B cell (primary cell): ENCODE data around the gene KHDC3L. TPM values are rescaled to one million over a fixed set of nuclear protein-coding genes. Genes with fewer than 3 reads are reported as not detected.
"Not testable (repeated sequence)": the region's sequence is repeated elsewhere in the genome, so short reads cannot be mapped to it uniquely, and the experiment has no call there.

Source experiments
- ATAC-seq: fragments of 200-7000 bp; cut with Tn5 transposase; one replicate; pipeline ENCODE4 v1.10.0; 2021; ENCODE audit warnings: low read depth, mild to moderate bottlenecking, moderate number of reproducible peaks, moderate library complexity
- CTCF ChIA-PET: fragments of 350-600 bp; sonication (Branson Sonifier 250); formaldehyde crosslinking; loops from one replicate; lab custom pipeline; 2021; ENCODE audit warnings: antibody characterized with exemption, inconsistent platforms; lab: Charles Lee
- POLR2A ChIA-PET: fragments of 350-600 bp; sonication (Branson Sonifier 250); formaldehyde crosslinking; loops from one replicate; lab custom pipeline; 2021; ENCODE audit warnings: antibody characterized with exemption; lab: Charles Lee
- DNase-seq: peaks from one replicate; pipeline ENCODE4 v3.0.0; 2013
- H2AFZ ChIP-seq: 2 replicates; pipeline ENCODE4 v1.6.1; 2012; ENCODE audit warnings: mild to moderate bottlenecking, low read depth, low read length; ENCODE audit not compliant: insufficient read depth, poor library complexity, severe bottlenecking
- H3K27ac ChIP-seq, 2 donors: 1 replicate in 1 of 2; 2 replicates in 1 of 2; pipeline ENCODE4 v1.5.1; 2012 to 2013; ENCODE audit warnings: low read length in 2 of 2, mild to moderate bottlenecking in 2 of 2, moderate library complexity in 1 of 2
- H3K27me3 ChIP-seq, 4 experiments: fragments of 200-600 bp in 1 of 4; sonication (generic) in 1 of 4; replicated peaks in 1 of 4; 1 replicate in 2 of 4; 2 replicates in 2 of 4; pipeline versions ENCODE4 v1.6.1 to v1.7.0; 2013 to 2016; ENCODE audit warnings: low read length in 3 of 4, mild to moderate bottlenecking in 2 of 4, mixed read lengths in 1 of 4, moderate library complexity in 1 of 4; ENCODE audit not compliant: insufficient read depth in 4 of 4, control insufficient read depth in 3 of 4; ENCODE audit errors: control extremely low read depth in 1 of 4
- H3K36me3 ChIP-seq, 2 experiments: replicated peaks in 1 of 2; 1 replicate in 1 of 2; 2 replicates in 1 of 2; pipeline versions ENCODE4 v1.6.1 to v1.7.1; 2013; ENCODE audit warnings: low read length in 1 of 2; ENCODE audit not compliant: insufficient read depth in 2 of 2, control insufficient read depth in 1 of 2; ENCODE audit errors: control extremely low read depth in 1 of 2, extremely low read depth in 1 of 2
- H3K4me1 ChIP-seq, 2 donors: fragments of 200-600 bp in 1 of 2; sonication (generic) in 1 of 2; 1 replicate in 1 of 2; 2 replicates in 1 of 2; pipeline versions ENCODE4 v1.5.1 to v1.6.1; 2013 to 2017; ENCODE audit warnings: low read length in 2 of 2; ENCODE audit not compliant: control insufficient read depth in 2 of 2, insufficient read depth in 2 of 2
- H3K4me2 ChIP-seq: replicated peaks from 2 replicates; pipeline ENCODE3; 2012; ENCODE audit warnings: mild to moderate bottlenecking, low read depth, low read length; ENCODE audit not compliant: poor library complexity, severe bottlenecking
- H3K4me3 ChIP-seq, 5 experiments: fragments of 200-600 bp in 1 of 5; sonication (generic) in 1 of 5; 1 replicate in 3 of 5; 2 replicates in 2 of 5; pipeline versions ENCODE4 v1.5.1 to v1.7.0; 2011 to 2016; ENCODE audit warnings: low read length in 4 of 5, mild to moderate bottlenecking in 4 of 5, low read depth in 2 of 5, control low read depth in 1 of 5, moderate library complexity in 1 of 5; ENCODE audit not compliant: insufficient read depth in 1 of 5; ENCODE audit errors: control extremely low read depth in 1 of 5, extremely low read depth in 1 of 5
- H3K79me2 ChIP-seq: fragments of 200-600 bp; sonication (generic); one replicate; pipeline ENCODE4 v1.6.0; 2016; ENCODE audit warnings: low read length; ENCODE audit not compliant: control insufficient read depth, insufficient read depth
- H3K9ac ChIP-seq: fragments of 200-600 bp; sonication (generic); 2 replicates; pipeline ENCODE4 v1.6.1; 2017; ENCODE audit warnings: mild to moderate bottlenecking, low read length, moderate library complexity
- H3K9me3 ChIP-seq, 3 donors: one replicate each; pipeline versions ENCODE4 v1.6.1 to v1.7.1; 2013; ENCODE audit warnings: low read length in 2 of 3; ENCODE audit not compliant: control insufficient read depth in 2 of 3, insufficient read depth in 1 of 3; ENCODE audit errors: control extremely low read depth in 1 of 3
- H4K20me1 ChIP-seq: 2 replicates; pipeline ENCODE4 v1.6.0; 2012; ENCODE audit warnings: mild to moderate bottlenecking, low read length; ENCODE audit not compliant: insufficient read depth, control insufficient read depth, poor library complexity, severe bottlenecking
- H3K27ac Mint-ChIP-seq: one replicate; pipeline ENCODE4 v1.8.0; 2021; ENCODE audit warnings: mixed read lengths
- H3K27me3 Mint-ChIP-seq: one replicate; pipeline ENCODE4 v1.8.0; 2021; ENCODE audit warnings: mixed read lengths
- H3K4me1 Mint-ChIP-seq: one replicate; pipeline ENCODE4 v1.8.0; 2021; ENCODE audit warnings: mixed read lengths
- H3K4me3 Mint-ChIP-seq: one replicate; pipeline ENCODE4 v1.8.0; 2021; ENCODE audit warnings: mixed read lengths
- H3K9me3 Mint-ChIP-seq: one replicate; pipeline ENCODE4 v1.8.0; 2022; ENCODE audit warnings: mixed read lengths; ENCODE audit not compliant: insufficient read depth
- CTCF ChIP-seq: fragments of 200-600 bp; IDR thresholded peaks from one replicate; pipeline ENCODE4 v1.8.0; 2022; ENCODE audit warnings: antibody characterized with exemption, mild to moderate bottlenecking
- EZH2 ChIP-seq: IDR thresholded peaks from 2 replicates; pipeline ENCODE4 v1.6.1; 2012; ENCODE audit warnings: borderline replicate concordance, low read depth, mild to moderate bottlenecking, moderate library complexity, low read length; ENCODE audit not compliant: insufficient read depth, poor library complexity, severe bottlenecking
- WGBS: methylation state at CpG from one replicate; pipeline ENCODE4 v1.1.5; 2013; ENCODE audit warnings: missing lambda C conversion rate; ENCODE audit not compliant: insufficient coverage; 5-methylcytosine and 5-hydroxymethylcytosine counted together
- intact Hi-C: fragments of 100-400 bp; cut with micrococcal nuclease; formaldehyde crosslinking; loops from one replicate; pipeline ENCODE4 v1.10.0; 2022
- polyA plus RNA-seq: library from polyadenylated mRNA; depleted of rRNA; stranded (reverse); fragments of >200 nt; gene quantifications from 2 replicates; pipeline ENCODE4 v1.2.3, GENCODE V29; 2012
- total RNA-seq, 2 donors: library from RNA; stranded (reverse); fragments of 120-200 nt in 1 of 2; gene quantifications; 1 replicate in 1 of 2; 2 replicates in 1 of 2; pipeline versions ENCODE4 v1.2.3 to v1.2.4, GENCODE V29; 2013 to 2022

Gene KHDC3L
- total and polyA plus RNA-seq, 2 donors (not counting 1 experiment from before 2014, with no cell fraction given): not detected

GRCh38 chr6:73375216-73375615 lies 12.8 kb downstream of the KHDC3L start:
- Mint-ChIP-seq H3K4me3 (no peak overlapping the region), H3K4me1 (peaks cover 6% of the 10 kb centered on the region), H3K9me3 (no peaks in the 10 kb centered on the region), H3K27me3 (no peaks in the 10 kb centered on the region), H3K27ac (no peak overlapping the region)
- Histone ChIP-seq H3K36me3 (no peaks in the 10 kb centered on the region), H3K9ac (no peak overlapping the region), H3K9me3 (peaks cover 0 to 27% (median 10%) of the 10 kb centered on the region in 3 donors), H3K4me2 (no peak overlapping the region), H4K20me1 (no peaks in the 10 kb centered on the region), H3K27ac (no peak overlapping the region), H3K4me1 (no peaks in the 10 kb centered on the region), H3K79me2 (no peaks in the 10 kb centered on the region), H3K27me3 (no peaks in the 10 kb centered on the region), H2AFZ (no peak overlapping the region), H3K4me3 (no peak overlapping the region)
- ATAC-seq (no peak), DNase-seq (no peak)
- CTCF ChIA-PET: no interaction called here
- intact Hi-C loops: no loop called here
- 83% methylated on average over 1 of the region's 1 CpG for WGBS
- POLR2A ChIA-PET: no interaction called here
- no peak for TF ChIP-seq CTCF
- TF ChIP-seq EZH2: no peak

- Histone ChIP-seq H3K4me3 (no peak overlapping the region), H2AFZ (no peak overlapping the region), H3K27me3 (no peaks in the 10 kb centered on the region), H3K4me1 (no peaks in the 10 kb centered on the region), H4K20me1 (no peaks in the 10 kb centered on the region), H3K36me3 (no peaks in the 10 kb centered on the region), H3K27ac (no peak overlapping the region), H3K4me2 (no peak overlapping the region), H3K79me2 (no peaks in the 10 kb centered on the region), H3K9ac (no peak overlapping the region), H3K9me3 (peaks cover 0 to 11% (median 5%) of the 10 kb centered on the region in 3 donors)
- Mint-ChIP-seq H3K27ac (no peak overlapping the region), H3K9me3 (no peaks in the 10 kb centered on the region), H3K27me3 (no peaks in the 10 kb centered on the region), H3K4me3 (no peak overlapping the region), H3K4me1 (peaks cover 6% of the 10 kb centered on the region)
- intact Hi-C loops: no loop called here
- CTCF ChIA-PET: no interaction called here
- POLR2A ChIA-PET: no interaction called here
- ATAC-seq (no peak), DNase-seq (no peak)
- TF ChIP-seq EZH2 (no peak), CTCF (no peak)
- WGBS: 80% methylated on average over 1 of the region's 3 CpGs
Measured at GRCh38 chr6:73377225-73377624, 14.8 kb downstream of the KHDC3L start.

GRCh38 chr6:73381531-73381930 lies 19.1 kb downstream of the KHDC3L start:
- 92% methylated on average over 10 of the region's 10 CpGs for WGBS
- H3K9me3 ChIP-seq, H3K9me3 Mint-ChIP-seq, H4K20me1 ChIP-seq, H3K4me1 ChIP-seq, H3K4me1 Mint-ChIP-seq, H3K27ac ChIP-seq, intact Hi-C loops, H3K4me2 ChIP-seq, DNase-seq, POLR2A ChIA-PET, H3K27me3 Mint-ChIP-seq, H3K4me3 ChIP-seq, H3K27me3 ChIP-seq, H2AFZ ChIP-seq, ATAC-seq, H3K27ac Mint-ChIP-seq, H3K9ac ChIP-seq, H3K36me3 ChIP-seq, H3K79me2 ChIP-seq, CTCF ChIA-PET, H3K4me3 Mint-ChIP-seq: not testable (repeated sequence)
